ENCODE results near the gene ZC3H11A.

Gene ZC3H11A

GRCh38 chr1:203840208-203840808 is 44.9 kb downstream of the ZC3H11A start:
- Mint-ChIP-seq H3K27ac (no peak overlapping the region), H3K4me1 (no peaks in the 10 kb centered on the region), H3K4me3 (no peak overlapping the region), H3K9me3 (no peaks in the 10 kb centered on the region), H3K36me3 (peaks cover 57% of the 10 kb centered on the region), H3K27me3 (no peaks in the 10 kb centered on the region)
- CTCF ChIA-PET, result interaction anchor here (0.7 kb wide), 1 partner anchor 13 kb away, joined by 4 read pairs; no protein-coding TSS in a partner anchor
- DNase-seq, result no peak

- H3K9me3 Mint-ChIP-seq, result no peaks in the 10 kb centered on the region
- CTCF ChIA-PET, result no interaction called here
- H3K27me3 Mint-ChIP-seq, result no peaks in the 10 kb centered on the region
- H3K36me3 Mint-ChIP-seq, result peaks cover 55% of the 10 kb centered on the region
- no peak overlapping the region for H3K27ac Mint-ChIP-seq
- no peak for DNase-seq
- H3K4me1 Mint-ChIP-seq, result no peaks in the 10 kb centered on the region
- H3K4me3 Mint-ChIP-seq, result no peak overlapping the region
Measured at GRCh38 chr1:203842559-203842876, 47.1 kb downstream of the ZC3H11A start.

GRCh38 chr1:203843435-203843834 is 48.0 kb downstream of the ZC3H11A start:
- H3K27me3 Mint-ChIP-seq, result no peaks in the 10 kb centered on the region
- H3K4me3 Mint-ChIP-seq, result no peak overlapping the region
- CTCF ChIA-PET, result interaction anchor here (0.7 kb wide), 1 partner anchor 312 kb away, joined by 3 read pairs; no protein-coding TSS in a partner anchor
- H3K4me1 Mint-ChIP-seq, result no peaks in the 10 kb centered on the region
- H3K36me3 Mint-ChIP-seq, result peaks cover 49% of the 10 kb centered on the region
- no peak overlapping the region for H3K27ac Mint-ChIP-seq
- H3K9me3 Mint-ChIP-seq, result no peaks in the 10 kb centered on the region
- no peak for DNase-seq

Measured in activated naive CD4-positive, alpha-beta T cell treated with anti-CD3 and anti-CD28 coated beads, Interleukin-2, amount 10 ng/mL, durations not matched to agents 7 days and 5 days (primary cell).